B cell (primary cell): Measurements from ENCODE around the gene M1AP. TPM values are rescaled to one million over a fixed set of nuclear protein-coding genes. Genes with fewer than 3 reads are reported as not detected.

Experiments
- ATAC-seq: fragments of 200-7000 bp; cut with Tn5 transposase; one replicate; pipeline ENCODE4 v1.10.0; 2021; ENCODE audit warnings: low read depth, mild to moderate bottlenecking, moderate number of reproducible peaks, moderate library complexity
- CTCF ChIA-PET: fragments of 350-600 bp; sonication (Branson Sonifier 250); formaldehyde crosslinking; loops from one replicate; lab custom pipeline; 2021; ENCODE audit warnings: antibody characterized with exemption, inconsistent platforms; lab: Charles Lee
- POLR2A ChIA-PET: fragments of 350-600 bp; sonication (Branson Sonifier 250); formaldehyde crosslinking; loops from one replicate; lab custom pipeline; 2021; ENCODE audit warnings: antibody characterized with exemption; lab: Charles Lee
- DNase-seq: peaks from one replicate; pipeline ENCODE4 v3.0.0; 2013
- H2AFZ ChIP-seq: 2 replicates; pipeline ENCODE4 v1.6.1; 2012; ENCODE audit warnings: mild to moderate bottlenecking, low read depth, low read length; ENCODE audit not compliant: insufficient read depth, poor library complexity, severe bottlenecking
- H3K27ac ChIP-seq, 2 donors: 1 replicate in 1 of 2; 2 replicates in 1 of 2; pipeline ENCODE4 v1.5.1; 2012 to 2013; ENCODE audit warnings: low read length in 2 of 2, mild to moderate bottlenecking in 2 of 2, moderate library complexity in 1 of 2
- H3K27me3 ChIP-seq, 4 experiments: fragments of 200-600 bp in 1 of 4; sonication (generic) in 1 of 4; replicated peaks in 1 of 4; 1 replicate in 2 of 4; 2 replicates in 2 of 4; pipeline versions ENCODE4 v1.6.1 to v1.7.0; 2013 to 2016; ENCODE audit warnings: low read length in 3 of 4, mild to moderate bottlenecking in 2 of 4, mixed read lengths in 1 of 4, moderate library complexity in 1 of 4; ENCODE audit not compliant: insufficient read depth in 4 of 4, control insufficient read depth in 3 of 4; ENCODE audit errors: control extremely low read depth in 1 of 4
- H3K36me3 ChIP-seq, 2 experiments: replicated peaks in 1 of 2; 1 replicate in 1 of 2; 2 replicates in 1 of 2; pipeline versions ENCODE4 v1.6.1 to v1.7.1; 2013; ENCODE audit warnings: low read length in 1 of 2; ENCODE audit not compliant: insufficient read depth in 2 of 2, control insufficient read depth in 1 of 2; ENCODE audit errors: control extremely low read depth in 1 of 2, extremely low read depth in 1 of 2
- H3K4me1 ChIP-seq, 2 donors: fragments of 200-600 bp in 1 of 2; sonication (generic) in 1 of 2; 1 replicate in 1 of 2; 2 replicates in 1 of 2; pipeline versions ENCODE4 v1.5.1 to v1.6.1; 2013 to 2017; ENCODE audit warnings: low read length in 2 of 2; ENCODE audit not compliant: control insufficient read depth in 2 of 2, insufficient read depth in 2 of 2
- H3K4me2 ChIP-seq: replicated peaks from 2 replicates; pipeline ENCODE3; 2012; ENCODE audit warnings: mild to moderate bottlenecking, low read depth, low read length; ENCODE audit not compliant: poor library complexity, severe bottlenecking
- H3K4me3 ChIP-seq, 5 experiments: fragments of 200-600 bp in 1 of 5; sonication (generic) in 1 of 5; 1 replicate in 3 of 5; 2 replicates in 2 of 5; pipeline versions ENCODE4 v1.5.1 to v1.7.0; 2011 to 2016; ENCODE audit warnings: low read length in 4 of 5, mild to moderate bottlenecking in 4 of 5, low read depth in 2 of 5, control low read depth in 1 of 5, moderate library complexity in 1 of 5; ENCODE audit not compliant: insufficient read depth in 1 of 5; ENCODE audit errors: control extremely low read depth in 1 of 5, extremely low read depth in 1 of 5
- H3K79me2 ChIP-seq: fragments of 200-600 bp; sonication (generic); one replicate; pipeline ENCODE4 v1.6.0; 2016; ENCODE audit warnings: low read length; ENCODE audit not compliant: control insufficient read depth, insufficient read depth
- H3K9ac ChIP-seq: fragments of 200-600 bp; sonication (generic); 2 replicates; pipeline ENCODE4 v1.6.1; 2017; ENCODE audit warnings: mild to moderate bottlenecking, low read length, moderate library complexity
- H3K9me3 ChIP-seq, 3 donors: one replicate each; pipeline versions ENCODE4 v1.6.1 to v1.7.1; 2013; ENCODE audit warnings: low read length in 2 of 3; ENCODE audit not compliant: control insufficient read depth in 2 of 3, insufficient read depth in 1 of 3; ENCODE audit errors: control extremely low read depth in 1 of 3
- H4K20me1 ChIP-seq: 2 replicates; pipeline ENCODE4 v1.6.0; 2012; ENCODE audit warnings: mild to moderate bottlenecking, low read length; ENCODE audit not compliant: insufficient read depth, control insufficient read depth, poor library complexity, severe bottlenecking
- H3K27ac Mint-ChIP-seq: one replicate; pipeline ENCODE4 v1.8.0; 2021; ENCODE audit warnings: mixed read lengths
- H3K27me3 Mint-ChIP-seq: one replicate; pipeline ENCODE4 v1.8.0; 2021; ENCODE audit warnings: mixed read lengths
- H3K4me1 Mint-ChIP-seq: one replicate; pipeline ENCODE4 v1.8.0; 2021; ENCODE audit warnings: mixed read lengths
- H3K4me3 Mint-ChIP-seq: one replicate; pipeline ENCODE4 v1.8.0; 2021; ENCODE audit warnings: mixed read lengths
- H3K9me3 Mint-ChIP-seq: one replicate; pipeline ENCODE4 v1.8.0; 2022; ENCODE audit warnings: mixed read lengths; ENCODE audit not compliant: insufficient read depth
- EZH2 ChIP-seq: IDR thresholded peaks from 2 replicates; pipeline ENCODE4 v1.6.1; 2012; ENCODE audit warnings: borderline replicate concordance, low read depth, mild to moderate bottlenecking, moderate library complexity, low read length; ENCODE audit not compliant: insufficient read depth, poor library complexity, severe bottlenecking
- WGBS: methylation state at CpG from one replicate; pipeline ENCODE4 v1.1.5; 2013; ENCODE audit warnings: missing lambda C conversion rate; ENCODE audit not compliant: insufficient coverage; 5-methylcytosine and 5-hydroxymethylcytosine counted together
- intact Hi-C: fragments of 100-400 bp; cut with micrococcal nuclease; formaldehyde crosslinking; loops from one replicate; pipeline ENCODE4 v1.10.0; 2022
- polyA plus RNA-seq: library from polyadenylated mRNA; depleted of rRNA; stranded (reverse); fragments of >200 nt; gene quantifications from 2 replicates; pipeline ENCODE4 v1.2.3, GENCODE V29; 2012
- total RNA-seq, 2 donors: library from RNA; stranded (reverse); fragments of 120-200 nt in 1 of 2; gene quantifications; 1 replicate in 1 of 2; 2 replicates in 1 of 2; pipeline versions ENCODE4 v1.2.3 to v1.2.4, GENCODE V29; 2013 to 2022
- TF ChIP-seq, protein P1 (sequence below): fragments of 200-600 bp; IDR thresholded peaks from one replicate; pipeline ENCODE4 v1.8.0; 2022; ENCODE audit warnings: antibody characterized with exemption, mild to moderate bottlenecking

Gene M1AP
- total and polyA plus RNA-seq, 2 donors (not counting 1 experiment from before 2014, with no cell fraction given), result 0.15 TPM; not detected in 1

DNA sequence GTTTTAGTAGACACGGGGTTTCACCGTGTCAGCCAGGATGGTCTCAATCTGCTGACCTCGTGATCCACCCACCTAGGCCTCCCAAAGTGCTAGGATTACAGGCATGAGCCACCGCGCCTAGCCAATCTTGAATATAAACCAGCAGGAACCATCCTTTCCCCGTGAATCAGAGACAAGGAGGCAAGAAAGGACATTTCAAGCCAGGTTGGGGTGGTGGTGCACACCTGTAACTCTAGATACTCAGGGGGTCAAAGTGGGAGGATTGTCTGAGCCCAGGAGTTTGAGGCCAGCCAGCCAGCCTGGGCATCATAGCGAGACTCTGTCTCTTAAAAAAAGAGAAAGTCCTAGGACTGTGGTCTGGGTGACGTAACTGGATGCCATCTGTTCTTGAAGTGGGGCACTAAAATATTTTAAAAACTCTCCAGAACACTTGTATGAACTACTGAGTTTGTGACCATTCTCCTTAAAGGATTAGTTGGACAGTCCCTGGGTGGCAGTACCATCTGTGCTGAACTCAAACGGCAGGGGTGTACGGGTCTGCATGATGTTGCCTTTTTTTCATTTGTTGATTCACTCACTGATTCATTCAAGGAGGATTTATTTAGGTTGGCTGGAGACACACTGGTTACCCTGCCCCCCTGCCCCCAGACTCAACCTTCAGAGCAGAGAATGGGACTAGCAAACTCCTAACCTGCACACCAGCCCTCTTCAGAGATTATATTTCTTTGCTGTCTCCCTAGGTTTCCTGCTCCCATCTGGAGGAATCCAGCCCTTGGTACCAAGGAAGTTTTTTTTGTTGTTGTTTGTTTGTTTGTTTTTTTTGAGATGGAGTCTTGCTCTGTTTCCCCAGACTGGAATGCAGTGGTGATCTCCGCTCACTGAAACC, 136.8 kb downstream of the M1AP start:
- intact Hi-C loops, result no loop called here
- no peak overlapping the region for H3K27ac ChIP-seq
- no peak for TF ChIP-seq EZH2
- TF ChIP-seq, protein P1, sequence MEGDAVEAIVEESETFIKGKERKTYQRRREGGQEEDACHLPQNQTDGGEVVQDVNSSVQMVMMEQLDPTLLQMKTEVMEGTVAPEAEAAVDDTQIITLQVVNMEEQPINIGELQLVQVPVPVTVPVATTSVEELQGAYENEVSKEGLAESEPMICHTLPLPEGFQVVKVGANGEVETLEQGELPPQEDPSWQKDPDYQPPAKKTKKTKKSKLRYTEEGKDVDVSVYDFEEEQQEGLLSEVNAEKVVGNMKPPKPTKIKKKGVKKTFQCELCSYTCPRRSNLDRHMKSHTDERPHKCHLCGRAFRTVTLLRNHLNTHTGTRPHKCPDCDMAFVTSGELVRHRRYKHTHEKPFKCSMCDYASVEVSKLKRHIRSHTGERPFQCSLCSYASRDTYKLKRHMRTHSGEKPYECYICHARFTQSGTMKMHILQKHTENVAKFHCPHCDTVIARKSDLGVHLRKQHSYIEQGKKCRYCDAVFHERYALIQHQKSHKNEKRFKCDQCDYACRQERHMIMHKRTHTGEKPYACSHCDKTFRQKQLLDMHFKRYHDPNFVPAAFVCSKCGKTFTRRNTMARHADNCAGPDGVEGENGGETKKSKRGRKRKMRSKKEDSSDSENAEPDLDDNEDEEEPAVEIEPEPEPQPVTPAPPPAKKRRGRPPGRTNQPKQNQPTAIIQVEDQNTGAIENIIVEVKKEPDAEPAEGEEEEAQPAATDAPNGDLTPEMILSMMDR, result no peak
- no peaks in the 10 kb centered on the region for H3K36me3 ChIP-seq
- Mint-ChIP-seq H3K27me3 (peaks cover 37% of the 10 kb centered on the region), H3K4me1 (peaks cover 41% of the 10 kb centered on the region), H3K9me3 (no peaks in the 10 kb centered on the region), H3K27ac (no peak overlapping the region), H3K4me3 (no peak overlapping the region)
- H3K79me2 ChIP-seq, result peaks cover 8% of the 10 kb centered on the region
- no peak overlapping the region for H3K4me3 ChIP-seq
- ChIA-PET CTCF (interaction anchor here (0.6 to 8.1 kb wide), 4 partner anchors 16 to 77 kb away, joined by 3 to 111 read pairs (median 5); partner anchors contain the start of genes CCDC142 and TTC31), POLR2A (no interaction called here)
- no peak overlapping the region for H2AFZ ChIP-seq
- DNase-seq, result no peak
- H4K20me1 ChIP-seq, result peaks cover 2% of the 10 kb centered on the region
- no peak for ATAC-seq
- no peak overlapping the region for H3K4me2 ChIP-seq
- peaks cover 0 to 28% (median 0%) of the 10 kb centered on the region in 3 donors for H3K9me3 ChIP-seq
- no peak overlapping the region for H3K9ac ChIP-seq
- peaks cover 47% of the 10 kb centered on the region in 2 donors for H3K4me1 ChIP-seq
- 8% methylated on average over 4 of the region's 11 CpGs for WGBS
- peaks cover 0 to 59% (median 34%) of the 10 kb centered on the region in 4 experiments for H3K27me3 ChIP-seq

DNA sequence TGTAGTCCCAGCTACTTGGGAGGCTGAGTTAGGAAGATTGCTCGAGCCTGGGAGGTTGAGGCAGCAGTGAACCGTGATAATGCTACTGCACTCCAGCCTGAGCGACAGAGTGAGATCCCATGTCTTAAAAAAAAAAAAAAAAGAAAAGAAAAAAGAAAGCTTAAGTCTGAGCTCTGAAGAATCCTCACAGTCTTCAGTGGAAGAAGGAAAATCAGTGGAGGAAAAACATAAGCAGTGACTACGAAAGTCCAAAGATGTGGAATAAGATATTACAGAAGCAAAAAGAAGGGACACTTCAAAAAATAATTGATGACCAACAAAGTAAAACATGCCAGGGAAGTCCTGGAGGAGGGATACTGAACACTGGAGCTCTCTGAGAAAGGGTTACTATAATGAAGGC, 137.9 kb downstream of the M1AP start:
- Mint-ChIP-seq H3K9me3 (no peaks in the 10 kb centered on the region), H3K4me3 (no peak overlapping the region), H3K27ac (no peak overlapping the region), H3K4me1 (peaks cover 38% of the 10 kb centered on the region), H3K27me3 (peaks cover 28% of the 10 kb centered on the region)
- DNase-seq, result no peak
- TF ChIP-seq, protein P1, result no peak
- no peak for TF ChIP-seq EZH2
- no peak overlapping the region for H3K4me2 ChIP-seq
- no peak for ATAC-seq
- H3K9ac ChIP-seq, result no peak overlapping the region
- H3K9me3 ChIP-seq, result peaks cover 0 to 21% (median 0%) of the 10 kb centered on the region in 3 donors
- H4K20me1 ChIP-seq, result no peaks in the 10 kb centered on the region
- peaks cover 0 to 57% (median 28%) of the 10 kb centered on the region in 4 experiments for H3K27me3 ChIP-seq
- no peak overlapping the region for H3K4me3 ChIP-seq
- ChIA-PET CTCF (interaction anchor here (1.3 to 8.1 kb wide), 3 partner anchors 22 to 78 kb away, joined by 4 to 111 read pairs (median 6); partner anchors contain the start of genes CCDC142 and TTC31), POLR2A (interaction anchor here (0.7 kb wide), 1 partner anchor 70 kb away, joined by 4 read pairs; no protein-coding TSS in a partner anchor)
- H2AFZ ChIP-seq, result no peak overlapping the region
- intact Hi-C loops, result no loop called here
- peaks cover 0 to 7% of the 10 kb centered on the region in 2 experiments for H3K36me3 ChIP-seq
- WGBS, result 90% methylated on average over 4 of the region's 4 CpGs
- no peak overlapping the region for H3K27ac ChIP-seq
- peaks cover 36 to 43% of the 10 kb centered on the region in 2 donors for H3K4me1 ChIP-seq
- peaks cover 8% of the 10 kb centered on the region for H3K79me2 ChIP-seq
